GM23338 (cell line): ENCODE measurements around the gene ATP5IF1.

Experiments
- CTCF ChIP-seq, 2 experiments: fragments of 200-600 bp in 1 of 2; sonication (generic) in 1 of 2; conservative IDR thresholded peaks; 2 replicates each; pipeline versions ENCODE4 v1.5.1 to v1.6.1; 2016 to 2017; ENCODE audit warnings: antibody characterized with exemption in 2 of 2, low read depth in 2 of 2, mild to moderate bottlenecking in 2 of 2, moderate library complexity in 1 of 2
- EZH2 ChIP-seq: fragments of 200-600 bp; sonication (generic); IDR thresholded peaks from one replicate; pipeline ENCODE4 v1.8.0; 2017; ENCODE audit warnings: antibody characterized with exemption, mild to moderate bottlenecking, low read depth; ENCODE audit not compliant: unreplicated experiment
- POLR2AphosphoS5 ChIP-seq: IDR thresholded peaks from 2 replicates; pipeline ENCODE4 v1.6.1; 2016; ENCODE audit warnings: antibody characterized with exemption, low read depth

- TF ChIP-seq CTCF (conservative IDR thresholded peaks at IDR 0.05; ENCODE audit: low read depth in 2 of 2) (no peak), POLR2AphosphoS5 (no peak; the same call in 1 of the 2 replicates), EZH2 (no peak)
These were observed 46.8 kb downstream of the ATP5IF1 start for GRCh38 chr1:28282426-28283407.
